GM19023 (cell line): ENCODE results near the gene THADA.

Experiments used
- ATAC-seq: cut with Tn5 transposase; IDR thresholded peaks from one replicate; pipeline ENCODE4 v1.9.1; 2021; ENCODE audit warnings: mild to moderate bottlenecking, moderate library complexity; ENCODE audit not compliant: unreplicated experiment

THADA gene

DNA sequence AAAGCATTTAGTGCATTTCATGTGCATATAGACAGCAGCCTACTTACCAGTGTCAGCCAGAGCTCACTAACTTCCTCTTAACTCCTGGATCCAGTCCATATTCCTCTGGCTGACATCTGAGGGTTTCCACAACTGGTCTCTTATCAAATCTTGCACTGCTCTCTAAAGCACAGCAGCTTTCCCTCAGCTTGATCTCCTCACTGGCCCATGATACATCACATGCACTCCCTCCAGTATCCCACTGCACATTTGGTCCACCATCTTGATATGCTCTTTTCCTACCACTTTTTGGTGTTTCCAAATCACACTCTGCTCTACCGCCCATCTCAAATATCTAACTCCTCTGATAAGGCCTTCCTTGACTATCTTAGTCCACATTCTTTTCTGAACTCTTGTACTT, 264.4 kb downstream of the THADA start:
- ATAC-seq, result no peak

DNA sequence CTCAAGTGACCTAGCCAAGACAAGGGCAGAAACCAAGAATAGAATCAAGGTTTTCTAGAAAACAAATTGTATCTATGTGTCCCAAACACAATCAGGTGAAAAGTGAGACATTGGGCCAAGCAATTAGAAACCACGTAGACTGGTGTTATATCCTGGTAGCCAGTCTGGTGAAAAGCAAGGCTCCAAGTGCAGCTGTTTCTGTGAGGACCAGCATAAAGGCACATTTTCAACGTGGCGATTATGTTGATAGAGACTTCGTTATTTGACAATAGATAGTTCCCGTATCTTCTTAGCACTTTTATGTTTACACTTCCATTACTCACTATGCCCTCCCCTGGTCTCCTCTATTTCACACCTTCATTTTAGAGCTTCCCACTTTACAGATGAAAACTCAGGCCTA, 266.2 kb downstream of the THADA start:
- no peak for ATAC-seq

DNA sequence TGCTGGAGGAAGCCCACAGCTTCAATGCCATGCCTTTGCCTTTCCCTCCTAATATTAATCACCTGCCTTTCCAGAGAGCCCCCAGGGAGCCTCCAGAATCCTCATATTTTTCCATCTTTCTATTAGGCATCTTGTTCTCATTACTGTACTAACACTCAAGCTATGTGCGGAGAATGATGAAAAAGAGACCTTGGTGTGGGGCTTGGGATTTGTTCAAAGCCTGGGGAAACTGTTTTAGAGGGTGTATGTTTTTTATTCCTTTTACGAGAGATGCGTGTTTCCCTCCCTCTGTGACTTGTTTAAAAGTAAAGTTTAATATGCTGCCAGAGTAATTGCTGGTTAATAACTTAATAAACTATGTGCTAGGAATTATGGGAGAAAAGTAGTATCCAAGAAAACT, 267.0 kb downstream of the THADA start:
- no peak for ATAC-seq

DNA sequence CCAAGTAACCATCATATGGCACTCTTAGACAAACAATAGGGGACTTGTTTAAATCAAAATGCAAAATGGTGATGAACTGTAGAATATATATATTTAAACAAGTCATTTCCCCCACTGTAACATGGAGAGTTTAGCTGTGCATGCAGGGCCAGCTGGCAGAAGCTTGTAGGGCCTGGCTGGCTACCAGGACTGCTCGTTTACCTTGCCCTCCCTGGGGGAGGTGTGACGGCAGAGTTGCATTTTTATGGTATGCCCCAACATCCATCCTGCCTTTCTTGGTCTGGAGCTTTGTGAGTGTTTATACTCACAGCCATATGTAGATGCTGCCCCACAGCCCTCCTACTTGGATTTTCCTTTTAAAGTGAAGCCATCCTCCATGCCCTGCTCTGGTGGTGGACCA, 267.7 kb downstream of the THADA start:
- no peak for ATAC-seq

DNA sequence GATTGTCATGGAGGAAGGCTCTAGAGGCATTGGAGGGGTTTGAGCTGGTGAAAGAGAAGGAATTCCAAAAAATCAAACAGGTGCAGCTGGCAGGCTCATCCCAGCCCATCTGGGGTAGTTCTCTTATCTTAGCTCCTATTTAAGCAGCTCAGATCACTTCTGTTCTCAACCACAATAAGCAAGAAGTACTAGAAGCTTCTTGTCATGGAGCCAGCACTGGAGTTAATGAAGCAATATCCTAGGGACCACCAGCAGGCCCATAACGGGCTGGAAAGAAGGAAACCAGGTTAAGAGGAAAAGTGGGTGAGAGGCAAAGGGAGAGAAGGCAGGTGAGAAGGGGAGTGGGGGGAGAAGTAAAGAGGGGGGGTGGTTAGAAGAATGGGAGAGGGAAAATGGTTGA, 268.7 kb downstream of the THADA start:
- no peak for ATAC-seq

DNA sequence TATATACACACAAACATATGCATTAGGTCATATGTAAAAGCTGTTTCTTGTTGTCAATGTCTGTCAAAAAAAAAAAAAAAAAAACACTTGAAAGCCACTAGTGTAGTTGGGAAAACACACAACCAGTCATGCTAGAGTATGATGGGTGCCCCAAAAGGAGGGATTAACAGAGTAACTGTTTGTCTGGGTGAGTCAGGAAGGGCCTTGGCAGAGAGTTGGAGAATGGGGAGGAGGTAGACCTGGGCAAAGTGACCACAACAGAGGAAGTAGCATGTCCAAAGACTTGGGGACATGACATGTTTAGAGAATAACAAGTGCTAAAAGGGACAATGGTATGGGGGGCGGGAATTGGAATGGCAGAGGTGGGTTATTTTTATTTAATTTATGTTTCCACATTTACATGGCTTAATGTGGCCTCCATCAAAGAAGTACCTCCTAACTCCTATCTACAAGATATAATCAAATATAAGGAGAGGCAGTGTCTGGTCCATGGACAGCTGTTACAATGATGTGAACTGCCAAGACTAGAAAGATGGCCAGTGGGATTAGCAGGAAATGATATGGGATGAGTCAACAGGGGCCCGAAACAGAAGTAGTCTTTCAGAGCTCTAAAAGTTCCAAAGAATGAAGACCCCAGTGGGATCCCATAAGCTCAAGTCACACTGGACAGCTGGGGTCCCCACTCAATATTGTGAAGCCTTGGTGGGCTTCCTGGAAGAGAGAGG, 269.6 kb downstream of the THADA start:
- no peak for ATAC-seq

DNA sequence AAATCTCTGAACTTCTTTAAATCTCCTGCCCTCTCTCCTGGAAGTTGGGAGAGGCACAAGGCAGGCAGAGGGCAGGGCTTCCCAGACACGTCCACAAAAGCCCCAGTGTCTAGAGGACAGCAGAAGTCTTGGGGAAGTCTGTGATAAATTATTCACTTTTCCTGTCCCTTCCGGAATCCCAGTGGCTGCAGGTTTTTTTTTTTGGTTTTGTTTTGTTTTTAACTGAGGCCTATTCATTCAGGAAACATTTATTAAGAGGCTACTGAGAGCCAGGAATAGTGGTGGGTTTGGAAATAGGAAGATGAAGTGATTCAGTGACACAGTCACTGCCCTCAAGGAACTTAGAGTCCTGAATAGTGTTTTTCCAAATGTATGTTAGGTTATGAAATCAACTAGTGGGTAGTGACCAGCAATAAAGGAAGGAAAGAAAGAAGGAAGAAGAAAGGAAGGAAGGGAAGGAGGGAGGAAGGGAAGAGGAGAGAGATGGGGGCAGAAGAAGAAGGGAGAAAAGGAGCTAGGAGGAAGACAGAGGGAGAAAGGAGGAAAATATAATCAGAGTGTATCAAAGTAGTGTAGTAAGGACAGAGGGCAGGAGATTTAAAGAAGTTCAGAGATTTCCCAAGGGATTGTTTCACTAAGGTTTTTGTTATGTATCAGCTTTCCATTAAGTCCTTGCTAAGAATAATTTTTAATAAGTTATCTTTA, 270.6 kb downstream of the THADA start:
- no peak for ATAC-seq

DNA sequence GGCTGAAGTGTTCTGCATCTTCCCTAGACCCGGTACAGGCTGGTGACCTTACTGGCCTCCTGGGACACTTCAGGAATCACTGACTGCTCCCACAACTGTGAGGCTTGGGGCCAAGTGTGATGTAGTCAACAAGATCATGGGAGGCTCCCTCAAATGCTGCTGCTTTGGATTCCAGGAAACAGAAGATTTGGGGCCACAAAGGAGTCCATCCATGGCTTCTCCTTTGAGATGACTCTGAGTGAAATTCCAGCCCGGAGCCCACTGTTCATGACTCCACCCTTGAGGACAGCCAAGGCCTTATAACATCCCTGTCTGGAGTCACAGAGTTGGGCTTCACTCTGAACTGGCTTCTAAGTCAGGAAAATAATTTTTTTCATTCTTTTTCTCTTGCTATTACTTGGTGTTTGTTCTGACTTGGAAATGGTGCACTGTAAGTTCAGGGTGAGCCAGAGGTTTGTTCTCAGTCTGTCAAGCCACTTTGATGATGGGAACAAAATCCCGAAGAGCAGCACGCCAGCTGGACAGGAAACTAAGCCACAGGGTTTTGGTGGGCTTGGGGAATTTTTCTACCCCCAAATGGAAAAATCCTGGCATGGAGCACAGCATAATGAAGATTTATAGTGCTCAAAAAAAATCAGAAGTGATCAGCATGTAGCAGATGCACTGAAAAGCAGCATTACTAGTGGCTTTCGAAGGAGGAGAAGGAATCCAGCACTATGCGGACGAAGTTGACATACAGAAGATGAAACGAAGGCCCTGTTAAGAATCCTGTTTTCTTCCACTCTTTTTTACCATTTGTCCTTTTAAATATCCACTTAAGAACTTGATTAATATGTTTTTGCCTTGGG, 271.4 kb downstream of the THADA start:
- ATAC-seq, result no peak

DNA sequence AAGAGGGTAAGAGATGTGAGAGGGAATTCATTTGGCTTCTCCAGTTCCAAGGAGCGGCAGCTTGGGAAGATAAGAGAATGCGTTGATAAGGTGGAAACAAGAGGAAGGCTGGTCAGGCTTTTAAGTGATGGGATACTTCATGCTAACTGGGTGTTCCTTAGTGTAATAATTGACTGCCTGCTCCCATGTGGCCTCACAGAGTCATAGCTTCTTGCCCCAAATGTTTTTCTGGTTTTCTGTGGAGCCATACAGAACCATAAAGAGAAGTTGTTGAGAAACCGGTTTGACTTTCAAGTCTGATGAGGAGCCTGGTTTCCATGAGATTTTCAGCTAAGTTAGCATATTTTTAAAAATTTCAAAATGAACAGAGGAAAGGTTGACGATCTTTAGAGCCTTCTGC, 272.0 kb downstream of the THADA start:
- no peak for ATAC-seq

DNA sequence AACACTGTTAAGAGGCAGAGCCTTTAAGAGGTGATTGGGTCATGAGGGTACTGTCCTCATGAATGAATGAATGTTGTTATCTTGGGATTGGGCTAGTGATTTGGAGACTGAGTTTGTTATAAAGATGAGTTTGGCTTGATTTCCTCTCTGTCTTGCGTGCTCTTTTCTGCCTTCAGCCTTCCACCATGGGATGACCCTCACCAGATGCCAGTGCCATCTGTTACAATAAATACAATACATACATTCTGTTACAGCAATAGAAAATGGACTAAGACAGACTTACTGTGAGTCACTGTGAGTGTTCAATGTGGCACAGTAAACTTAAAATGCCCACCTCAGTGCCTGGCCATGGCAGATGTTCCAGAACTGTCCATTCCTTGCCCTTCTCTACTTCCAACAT, 274.4 kb downstream of the THADA start:
- ATAC-seq, result no peak

DNA sequence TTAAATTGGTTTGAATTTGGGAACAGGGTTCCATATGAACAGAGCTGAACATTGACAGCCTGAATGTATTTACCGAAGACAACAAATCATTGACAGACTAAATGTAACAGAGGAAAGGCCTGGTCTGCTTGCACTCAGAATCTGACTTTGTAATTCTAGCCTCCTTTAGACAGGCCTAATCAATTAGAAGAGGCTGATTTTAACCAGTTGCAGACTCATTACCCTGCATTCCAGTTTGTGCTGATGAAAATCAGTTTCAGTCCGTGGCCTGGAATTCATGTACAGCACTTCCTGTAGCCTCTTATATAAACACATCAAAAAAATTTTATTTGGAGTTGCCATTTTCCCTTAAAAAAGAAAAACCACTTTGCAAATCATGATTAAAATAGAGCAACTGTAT, 276.3 kb downstream of the THADA start:
- ATAC-seq, result no peak

DNA sequence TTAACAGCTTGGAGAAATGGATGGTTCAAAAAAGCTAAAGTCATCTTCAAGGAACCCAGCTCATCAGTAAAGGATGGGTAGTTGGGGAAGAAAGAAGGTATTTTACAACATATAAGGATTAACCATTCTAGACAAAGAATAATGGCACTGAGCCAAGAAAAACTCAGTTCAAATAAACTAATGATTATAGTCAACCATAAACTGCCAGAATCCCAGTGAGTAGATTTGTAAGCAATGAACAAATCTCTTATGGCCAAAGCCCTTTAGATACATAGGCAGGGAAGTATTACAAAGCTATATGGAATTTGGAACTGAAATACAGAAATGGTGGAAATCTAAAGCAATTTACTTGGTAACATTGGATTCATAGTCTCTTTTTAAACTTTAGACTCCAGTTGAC, 277.0 kb downstream of the THADA start:
- no peak for ATAC-seq

DNA sequence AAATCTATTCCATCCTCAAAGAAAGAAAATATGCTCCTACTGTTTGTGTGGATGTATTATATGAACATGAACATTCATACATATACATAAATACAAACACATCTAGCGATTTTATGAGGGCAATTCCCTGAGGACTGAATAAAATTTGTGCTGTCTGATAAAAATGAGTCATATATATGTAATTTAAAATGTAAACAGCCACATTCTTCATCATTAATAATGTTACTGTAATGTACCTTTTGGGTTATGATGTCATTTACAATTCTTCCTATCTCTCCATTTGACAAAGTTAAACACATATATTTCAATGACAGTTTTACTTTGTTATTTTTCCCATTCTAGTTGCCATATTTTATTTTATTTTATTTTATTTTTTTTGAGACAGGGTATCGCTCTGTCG, 278.2 kb downstream of the THADA start:
- ATAC-seq, result no peak

DNA sequence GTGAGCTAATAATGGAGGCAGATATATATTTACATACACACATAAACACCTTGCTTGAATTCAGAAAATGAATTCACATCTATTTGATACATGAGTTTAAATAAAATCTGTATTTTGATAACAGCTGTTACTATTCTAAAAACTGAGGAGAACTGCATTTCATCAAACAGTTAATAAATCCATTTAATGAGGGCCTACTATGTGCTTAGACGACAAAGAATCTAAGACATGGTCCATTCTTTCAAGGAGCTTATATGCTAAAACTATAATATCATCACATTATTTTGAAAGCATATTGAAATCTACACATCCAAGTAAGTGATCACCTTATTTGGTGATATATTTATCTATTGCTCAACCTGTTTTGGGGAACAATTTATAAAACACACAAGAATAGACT, 278.6 kb downstream of the THADA start:
- ATAC-seq, result no peak

DNA sequence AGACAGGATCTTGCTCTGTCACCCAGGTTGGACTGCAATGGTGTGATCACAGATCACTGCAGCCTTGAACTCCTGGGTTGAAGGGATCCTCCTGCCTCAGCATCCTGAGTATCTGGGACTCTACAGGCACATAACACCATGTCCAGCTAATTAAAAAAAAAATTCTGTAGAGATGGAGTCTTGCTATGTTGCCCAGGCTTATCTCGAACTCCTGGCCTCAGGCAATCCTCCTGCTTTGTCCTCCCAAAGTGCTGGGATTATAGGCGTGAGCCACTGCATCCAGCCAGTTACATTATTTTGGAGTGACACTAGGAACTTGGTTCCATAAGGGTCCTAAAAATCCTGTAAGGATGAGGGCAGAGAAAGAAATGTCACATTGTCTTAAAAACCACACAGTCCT, 280.4 kb downstream of the THADA start:
- ATAC-seq, result no peak

DNA sequence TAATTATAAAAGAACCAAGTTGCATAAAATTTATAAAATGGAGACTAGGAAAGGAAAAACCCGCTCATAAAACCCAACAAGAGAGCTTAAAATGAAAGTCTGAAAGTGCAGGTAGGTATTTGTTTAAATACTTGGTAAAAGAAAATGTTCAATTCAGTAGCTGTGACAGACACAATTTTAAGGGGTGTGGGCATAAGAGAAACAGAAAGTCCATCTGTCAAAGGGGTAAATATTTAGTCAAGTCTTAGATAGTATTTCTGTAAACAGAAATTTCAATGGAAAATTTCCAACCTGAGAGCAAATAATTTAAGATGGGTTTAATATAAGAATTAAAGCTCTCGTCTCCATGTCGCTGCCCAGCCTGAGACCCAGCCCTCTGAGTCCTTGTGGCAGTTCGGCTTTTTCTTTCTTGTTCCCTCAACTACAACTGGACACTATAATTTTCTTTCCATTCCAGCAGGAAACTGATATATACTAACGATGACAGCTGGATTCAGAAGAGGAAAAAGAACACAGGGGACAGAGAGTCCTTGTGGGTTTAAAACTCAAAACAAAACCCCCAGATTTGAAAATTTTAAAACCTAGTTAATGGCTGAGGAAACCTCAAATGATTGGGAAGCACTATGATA, 281.4 kb downstream of the THADA start:
- no peak for ATAC-seq

DNA sequence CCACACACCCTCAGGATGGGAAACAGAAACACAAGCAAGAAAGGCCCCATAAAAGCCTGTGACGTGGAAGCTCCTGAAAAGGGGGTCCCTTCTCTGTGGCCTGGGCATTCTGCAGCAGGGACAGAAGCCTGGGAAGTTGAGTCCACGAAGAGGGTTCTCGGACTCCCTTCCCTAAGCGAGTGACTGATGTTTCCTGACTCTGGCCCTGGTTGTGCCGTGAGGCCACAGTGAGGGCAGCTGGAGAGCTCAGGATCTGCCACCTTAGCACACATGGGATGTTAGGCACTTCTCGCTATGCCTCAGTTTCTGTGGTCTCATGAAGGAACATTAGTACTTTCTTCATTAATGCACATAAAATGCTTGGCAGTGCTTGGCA, 282.2 kb downstream of the THADA start:
- no peak for ATAC-seq

DNA sequence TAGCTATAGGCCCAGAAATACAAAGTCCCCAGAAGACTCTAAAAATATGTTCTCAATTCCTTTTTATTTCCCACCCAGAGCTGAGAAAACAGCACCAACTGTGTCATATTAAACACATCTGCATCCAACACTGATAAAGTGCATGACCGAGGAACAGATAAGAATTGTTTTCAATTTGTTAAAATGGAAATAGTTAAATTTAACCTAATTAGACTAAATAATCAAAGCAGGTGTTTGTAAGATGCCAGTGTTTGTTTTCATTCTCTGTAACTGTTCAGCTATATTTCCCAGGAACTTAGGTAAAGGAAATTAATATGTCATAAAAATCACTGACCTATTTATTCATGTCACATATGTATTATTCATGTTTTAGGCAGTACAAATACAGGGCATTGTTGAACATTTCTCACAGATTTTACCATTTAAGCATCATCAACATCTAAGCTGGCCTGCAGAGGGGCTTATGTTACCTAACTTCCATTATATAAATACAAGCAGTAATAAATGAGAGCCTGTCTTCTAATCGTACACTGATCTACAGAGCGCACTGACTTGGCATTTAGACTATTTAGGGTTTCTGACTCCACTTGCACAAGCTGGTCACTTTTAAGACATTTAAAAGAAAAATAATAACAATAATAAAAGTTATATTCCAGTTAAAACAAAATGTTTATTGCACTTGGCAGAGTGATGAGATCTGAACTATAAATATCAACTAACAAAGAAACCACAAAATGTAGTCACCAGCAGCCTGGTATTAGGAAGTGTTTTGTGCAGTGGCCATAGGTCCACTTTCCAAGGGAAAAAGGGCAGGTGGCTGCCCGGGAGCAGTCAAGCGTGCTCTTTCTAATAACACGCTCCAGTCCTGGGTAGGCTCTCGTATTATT, 282.8 kb downstream of the THADA start:
- ATAC-seq, result no peak

DNA sequence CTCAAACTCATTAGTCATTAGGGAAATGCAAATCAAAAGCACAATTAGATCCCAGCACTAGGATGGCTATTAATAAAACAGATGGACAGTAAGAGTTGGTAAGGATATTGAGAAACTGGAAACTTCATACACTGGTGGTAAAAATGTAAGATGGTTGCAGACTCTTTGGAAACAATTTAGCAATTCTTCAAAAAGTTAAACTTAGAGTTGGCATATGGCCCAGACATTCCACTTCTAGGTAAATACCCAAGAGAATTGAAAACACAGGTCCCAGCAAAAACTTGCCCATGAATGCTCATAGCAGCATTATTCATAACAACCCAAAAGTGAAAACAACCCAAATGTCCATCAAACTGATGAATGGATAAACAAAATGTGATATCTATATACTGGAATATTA, 284.6 kb downstream of the THADA start:
- ATAC-seq, result no peak

DNA sequence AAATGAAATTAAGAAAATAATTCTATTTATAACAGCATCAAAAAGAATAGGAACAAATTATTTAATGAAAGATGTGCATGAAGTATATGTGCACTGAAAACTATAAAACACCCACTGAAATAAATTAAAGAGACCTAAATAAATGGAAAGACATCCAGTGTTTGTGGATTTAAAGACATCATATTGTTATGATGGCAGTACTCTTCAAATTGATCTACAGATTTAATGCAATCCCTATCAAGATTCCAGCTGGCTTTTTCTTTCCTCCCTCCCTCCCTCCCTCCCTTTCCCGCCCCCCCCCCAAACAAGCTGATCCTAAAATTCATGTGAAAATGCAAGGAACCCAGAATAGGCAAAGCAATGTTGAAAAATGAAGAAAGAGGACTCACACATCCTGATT, 285.9 kb downstream of the THADA start:
- no peak for ATAC-seq

DNA sequence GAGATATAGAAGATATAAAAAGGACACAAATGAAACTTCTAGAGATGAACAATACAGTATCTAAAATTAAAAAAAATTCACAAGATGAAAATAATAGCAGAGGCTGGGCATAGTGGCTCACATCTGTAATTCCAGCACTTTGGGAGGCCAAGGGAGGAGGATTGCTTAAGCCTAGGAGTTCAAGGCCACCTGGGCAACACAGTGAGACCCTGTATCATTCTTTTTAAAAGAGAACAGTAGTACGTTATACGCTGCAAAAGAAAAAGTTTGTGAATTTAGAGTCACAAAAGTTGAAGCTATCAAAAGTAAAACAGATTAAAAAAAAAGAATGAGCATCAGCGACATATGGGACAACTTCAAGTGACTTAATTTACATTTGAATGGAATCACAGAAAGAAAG, 287.9 kb downstream of the THADA start:
- no peak for ATAC-seq
